KMS-11 (cell line): Measurements from ENCODE around the gene SLITRK2.

Experiments
- H2AFZ ChIP-seq: fragments of 200-600 bp; sonication (generic); 2 replicates; pipeline ENCODE4 v1.6.1; 2016; ENCODE audit warnings: antibody characterized with exemption, mixed run types, low read depth
- H3K27ac ChIP-seq: fragments of 200-600 bp; sonication (generic); 2 replicates; pipeline ENCODE4 v1.6.1; 2016; ENCODE audit warnings: mild to moderate bottlenecking, mixed run types
- H3K27me3 ChIP-seq: fragments of 200-600 bp; sonication (generic); 2 replicates; pipeline ENCODE4 v1.6.1; 2017; ENCODE audit warnings: mild to moderate bottlenecking, low read depth, mixed run types, moderate library complexity; ENCODE audit not compliant: insufficient read depth
- H3K36me3 ChIP-seq: fragments of 200-600 bp; sonication (generic); 2 replicates; pipeline ENCODE4 v1.6.1; 2017; ENCODE audit warnings: mild to moderate bottlenecking, mixed run types; ENCODE audit not compliant: insufficient read depth
- H3K4me1 ChIP-seq: fragments of 200-600 bp; sonication (generic); 2 replicates; pipeline ENCODE4 v1.6.1; 2016; ENCODE audit warnings: mild to moderate bottlenecking, low read depth, mixed run types; ENCODE audit not compliant: poor library complexity, severe bottlenecking
- H3K4me2 ChIP-seq: fragments of 200-600 bp; sonication (generic); 2 replicates; pipeline ENCODE4 v1.7.0; 2016; ENCODE audit warnings: mild to moderate bottlenecking, mixed run types
- H3K4me3 ChIP-seq: fragments of 200-600 bp; sonication (generic); IDR thresholded peaks from 2 replicates; pipeline ENCODE4 v1.6.1; 2017; ENCODE audit warnings: low read depth, low read length, mixed read lengths; ENCODE audit not compliant: insufficient read depth
- H3K79me2 ChIP-seq: fragments of 200-600 bp; sonication (generic); 2 replicates; pipeline ENCODE4 v1.6.1; 2016; ENCODE audit warnings: low read depth, mixed run types; ENCODE audit not compliant: insufficient read depth
- H3K9ac ChIP-seq: fragments of 200-600 bp; sonication (generic); 2 replicates; pipeline ENCODE4 v1.6.1; 2016; ENCODE audit warnings: mild to moderate bottlenecking, mixed run types
- H4K20me1 ChIP-seq: fragments of 200-600 bp; sonication (generic); 2 replicates; pipeline ENCODE4 v1.6.1; 2016; ENCODE audit warnings: mild to moderate bottlenecking, mixed run types; ENCODE audit not compliant: insufficient read depth
- CTCF ChIP-seq: fragments of 200-600 bp; sonication (generic); conservative IDR thresholded peaks from 2 replicates; pipeline ENCODE4 v1.6.1; 2017; ENCODE audit warnings: low read depth, mild to moderate bottlenecking, antibody characterized with exemption, low read length, moderate library complexity, mixed read lengths

The SLITRK2 gene

GRCh38 chrX:145826466-145826865, 8.8 kb downstream of the SLITRK2 start:
- Histone ChIP-seq H3K4me1 (no peaks in the 10 kb centered on the region), H3K4me2 (no peak overlapping the region), H3K27me3 (no peaks in the 10 kb centered on the region), H3K9ac (no peak overlapping the region), H3K27ac (no peak overlapping the region), H3K4me3 (no peak overlapping the region), H2AFZ (no peak overlapping the region), H3K79me2 (no peaks in the 10 kb centered on the region), H4K20me1 (no peaks in the 10 kb centered on the region), H3K36me3 (no peaks in the 10 kb centered on the region)
- no peak for TF ChIP-seq CTCF

GRCh38 chrX:145832796-145833195, 15.2 kb downstream of the SLITRK2 start:
- Histone ChIP-seq H3K9ac (no peak overlapping the region), H3K79me2 (no peaks in the 10 kb centered on the region), H3K4me3 (no peak overlapping the region), H3K4me1 (no peaks in the 10 kb centered on the region), H3K4me2 (no peak overlapping the region), H3K27me3 (no peaks in the 10 kb centered on the region), H3K36me3 (no peaks in the 10 kb centered on the region), H3K27ac (no peak overlapping the region), H2AFZ (no peak overlapping the region), H4K20me1 (no peaks in the 10 kb centered on the region)
- no peak for TF ChIP-seq CTCF

GRCh38 chrX:145840531-145840930, 22.9 kb downstream of the SLITRK2 start:
- H3K79me2 ChIP-seq = no peaks in the 10 kb centered on the region
- H3K9ac ChIP-seq = no peak overlapping the region
- no peaks in the 10 kb centered on the region for H4K20me1 ChIP-seq
- no peaks in the 10 kb centered on the region for H3K27me3 ChIP-seq
- no peak overlapping the region for H3K4me2 ChIP-seq
- no peak overlapping the region for H2AFZ ChIP-seq
- no peak for TF ChIP-seq CTCF
- no peak overlapping the region for H3K27ac ChIP-seq
- no peak overlapping the region for H3K4me3 ChIP-seq
- no peaks in the 10 kb centered on the region for H3K36me3 ChIP-seq
- no peaks in the 10 kb centered on the region for H3K4me1 ChIP-seq

- no peak for TF ChIP-seq CTCF
- Histone ChIP-seq H3K4me3 (no peak overlapping the region), H2AFZ (no peak overlapping the region), H3K36me3 (no peaks in the 10 kb centered on the region), H4K20me1 (no peaks in the 10 kb centered on the region), H3K27ac (no peak overlapping the region), H3K4me1 (no peaks in the 10 kb centered on the region), H3K9ac (no peak overlapping the region), H3K27me3 (no peaks in the 10 kb centered on the region), H3K79me2 (no peaks in the 10 kb centered on the region), H3K4me2 (no peak overlapping the region)
Measured at GRCh38 chrX:145843146-145843904, 25.7 kb downstream of the SLITRK2 start.
